ENCODE data around the gene CPB1.

- TF ChIP-seq POLR2A (IDR thresholded peaks at IDR 0.05; ENCODE audit: extremely low read depth, insufficient read length) (no peak), CTCF (IDR thresholded peaks at IDR 0.05; ENCODE audit: low read depth, low read length) (no peak), MAX (IDR thresholded peaks at IDR 0.05; ENCODE audit: low read depth, low read length) (no peak), MYC (IDR thresholded peaks at IDR 0.05; ENCODE audit: low read depth, low read length) (no peak)
These were observed 68.5 kb downstream of the CPB1 start for GRCh38 chr3:148896062-148896461.
